A673 (cell line): ENCODE data around the gene EHD1. TPM values are rescaled to one million over a fixed set of nuclear protein-coding genes. Genes with fewer than 3 reads are reported as not detected.
"Not testable (repeated sequence)": the region's sequence is repeated elsewhere in the genome, so short reads cannot be mapped to it uniquely, and the experiment has no call there.

Experiments
- BruUV-seq: library from RNA; stranded (reverse); fragments of 400-500 nt; replicated peaks from 2 replicates; lab custom pipeline; 2021; lab: Mats Ljungman, UMichigan
- CTCF ChIA-PET: fragments of 300-600 bp; sonication (Branson Sonifier 250); formaldehyde crosslinking; loops from one replicate; lab custom pipeline; 2022; ENCODE audit warnings: antibody characterized with exemption; lab: Charles Lee
- POLR2A ChIA-PET: fragments of 300-600 bp; sonication (Branson Sonifier 250); formaldehyde crosslinking; loops from one replicate; lab custom pipeline; 2022; ENCODE audit warnings: antibody characterized with exemption; ENCODE audit not compliant: low non-redundant PET; lab: Charles Lee
- DNase-seq: peaks from one replicate; pipeline ENCODE4 v3.0.0-alpha.2; 2015; ENCODE audit warnings: low spot score
- H3K27ac ChIP-seq: fragments of 200-600 bp; sonication (generic); 2 replicates; pipeline ENCODE4 v1.5.1; 2016; ENCODE audit warnings: mixed run types, low read depth, mild to moderate bottlenecking, mixed read lengths, antibody characterized with exemption, low read length; ENCODE audit not compliant: poor library complexity, severe bottlenecking
- H3K27me3 ChIP-seq: fragments of 200-600 bp; sonication (generic); replicated peaks from 2 replicates; pipeline ENCODE4 v1.6.1; 2017; ENCODE audit warnings: mixed run types, low read depth, mild to moderate bottlenecking, mixed read lengths, antibody characterized with exemption, low read length; ENCODE audit not compliant: insufficient read depth, poor library complexity
- H3K36me3 ChIP-seq: fragments of 200-600 bp; sonication (generic); 2 replicates; pipeline ENCODE4 v1.6.1; 2016; ENCODE audit warnings: mixed run types, mild to moderate bottlenecking, mixed read lengths, antibody characterized with exemption, low read length; ENCODE audit not compliant: insufficient read depth, poor library complexity, severe bottlenecking
- H3K4me1 ChIP-seq: fragments of 200-600 bp; sonication (generic); 2 replicates; pipeline ENCODE4 v1.6.1; 2017; ENCODE audit warnings: mixed run types, mild to moderate bottlenecking, mixed read lengths, antibody characterized with exemption, low read length; ENCODE audit not compliant: insufficient read depth, poor library complexity, severe bottlenecking
- H3K4me3 ChIP-seq: fragments of 200-600 bp; sonication (generic); 2 replicates; pipeline ENCODE4 v1.5.1; 2016; ENCODE audit warnings: low read depth, mixed run types, mild to moderate bottlenecking, mixed read lengths, low read length; ENCODE audit not compliant: poor library complexity, severe bottlenecking
- H3K9me3 ChIP-seq: fragments of 200-600 bp; sonication (generic); 2 replicates; pipeline ENCODE4 v1.6.1; 2016; ENCODE audit warnings: mixed run types, low read depth, mild to moderate bottlenecking, mixed read lengths, antibody characterized with exemption, low read length; ENCODE audit not compliant: poor library complexity, severe bottlenecking
- EZH2 ChIP-seq: fragments of 200-600 bp; sonication (generic); IDR thresholded peaks from 2 replicates; pipeline ENCODE4 v1.6.1; 2017; ENCODE audit warnings: borderline replicate concordance, low read depth, mild to moderate bottlenecking, mixed read lengths, antibody characterized with exemption, low read length; ENCODE audit not compliant: poor library complexity, severe bottlenecking
- intact Hi-C: fragments of 100-400 bp; cut with micrococcal nuclease; formaldehyde crosslinking; loops from one replicate; pipeline ENCODE4 v1.10.0; 2022; ENCODE audit not compliant: unreplicated experiment
- total RNA-seq: library from RNA; stranded (reverse); gene quantifications from 2 replicates; pipeline ENCODE4 v1.2.3, GENCODE V29; 2021
- TF ChIP-seq, protein P1 (sequence below): fragments of 300-800, 200-600 bp; sonication (generic); conservative IDR thresholded peaks from 2 replicates; pipeline ENCODE4 v1.5.1; 2017; ENCODE audit warnings: low read depth, mild to moderate bottlenecking, antibody characterized with exemption, low read length, moderate library complexity, mixed read lengths

The EHD1 gene
- total RNA-seq, 1 experiment from 2014 or later, result 63.1 TPM

DNA sequence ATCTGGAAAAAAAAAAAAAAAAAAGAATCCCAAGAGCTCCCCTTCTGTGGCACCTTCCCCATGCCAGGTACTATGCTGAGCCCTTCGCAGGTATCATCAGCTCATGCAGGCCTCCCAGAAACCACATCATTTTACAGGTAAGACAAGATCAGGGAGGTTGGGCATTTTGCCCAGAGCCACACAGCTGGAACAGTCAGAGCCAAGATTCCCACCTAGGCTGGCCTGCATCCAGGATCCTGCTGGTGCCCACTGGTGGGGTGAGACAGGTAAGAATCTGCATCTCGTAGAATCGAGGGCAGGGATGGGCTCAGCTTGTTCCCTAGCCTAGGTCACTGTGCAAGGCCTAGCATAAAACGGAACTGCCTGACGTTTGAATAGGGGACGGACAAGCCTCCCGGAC is 52.4 kb downstream of the EHD1 start:
- intact Hi-C loops, result no loop called here
- CTCF ChIA-PET, result no interaction called here
- POLR2A ChIA-PET, result no interaction called here
- Histone ChIP-seq H3K27ac (no peak overlapping the region), H3K4me3 (no peak overlapping the region), H3K36me3 (no peaks in the 10 kb centered on the region), H3K9me3 (no peaks in the 10 kb centered on the region), H3K27me3 (no peaks in the 10 kb centered on the region), H3K4me1 (no peaks in the 10 kb centered on the region)
- TF ChIP-seq, protein P1, sequence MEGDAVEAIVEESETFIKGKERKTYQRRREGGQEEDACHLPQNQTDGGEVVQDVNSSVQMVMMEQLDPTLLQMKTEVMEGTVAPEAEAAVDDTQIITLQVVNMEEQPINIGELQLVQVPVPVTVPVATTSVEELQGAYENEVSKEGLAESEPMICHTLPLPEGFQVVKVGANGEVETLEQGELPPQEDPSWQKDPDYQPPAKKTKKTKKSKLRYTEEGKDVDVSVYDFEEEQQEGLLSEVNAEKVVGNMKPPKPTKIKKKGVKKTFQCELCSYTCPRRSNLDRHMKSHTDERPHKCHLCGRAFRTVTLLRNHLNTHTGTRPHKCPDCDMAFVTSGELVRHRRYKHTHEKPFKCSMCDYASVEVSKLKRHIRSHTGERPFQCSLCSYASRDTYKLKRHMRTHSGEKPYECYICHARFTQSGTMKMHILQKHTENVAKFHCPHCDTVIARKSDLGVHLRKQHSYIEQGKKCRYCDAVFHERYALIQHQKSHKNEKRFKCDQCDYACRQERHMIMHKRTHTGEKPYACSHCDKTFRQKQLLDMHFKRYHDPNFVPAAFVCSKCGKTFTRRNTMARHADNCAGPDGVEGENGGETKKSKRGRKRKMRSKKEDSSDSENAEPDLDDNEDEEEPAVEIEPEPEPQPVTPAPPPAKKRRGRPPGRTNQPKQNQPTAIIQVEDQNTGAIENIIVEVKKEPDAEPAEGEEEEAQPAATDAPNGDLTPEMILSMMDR, result no peak
- TF ChIP-seq EZH2, result no peak
- BruUV-seq, result no TSS peak
- no peak for DNase-seq

DNA sequence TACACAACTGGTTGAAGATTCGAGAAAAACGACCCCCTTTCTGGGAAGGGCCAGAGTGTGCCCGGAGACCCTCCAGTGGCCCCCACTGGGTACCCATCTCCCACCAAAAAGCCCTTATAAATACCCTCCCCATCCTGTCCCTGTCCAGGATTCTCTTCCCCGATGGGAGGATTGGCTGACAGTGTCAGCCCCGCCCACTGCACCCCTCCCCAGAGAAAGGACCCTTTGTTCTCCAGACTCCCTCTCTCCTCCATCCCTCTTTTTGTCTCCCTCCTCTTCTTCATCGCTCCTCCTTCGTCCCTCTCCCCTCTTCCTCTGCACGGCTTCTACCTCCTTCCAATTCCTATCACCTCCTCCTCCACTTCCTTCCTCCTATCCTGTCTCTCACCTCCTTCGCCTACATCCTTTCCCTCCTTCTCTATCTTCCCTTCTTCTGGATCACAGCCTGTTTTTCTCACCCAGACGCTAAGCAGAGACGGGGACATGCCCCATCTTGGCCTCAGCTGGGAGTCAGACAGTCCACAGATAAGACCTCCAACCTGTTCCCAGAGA is 54.8 kb downstream of the EHD1 start:
- Histone ChIP-seq H3K27me3 (no peaks in the 10 kb centered on the region), H3K4me3 (no peak overlapping the region), H3K9me3 (no peaks in the 10 kb centered on the region), H3K27ac (no peak overlapping the region), H3K4me1 (no peaks in the 10 kb centered on the region), H3K36me3 (no peaks in the 10 kb centered on the region)
- intact Hi-C loops, result no loop called here
- ChIA-PET POLR2A (no interaction called here), CTCF (no interaction called here)
- no peak for TF ChIP-seq EZH2
- TF ChIP-seq, protein P1, result no peak
- no peak for DNase-seq
- no TSS peak for BruUV-seq

DNA sequence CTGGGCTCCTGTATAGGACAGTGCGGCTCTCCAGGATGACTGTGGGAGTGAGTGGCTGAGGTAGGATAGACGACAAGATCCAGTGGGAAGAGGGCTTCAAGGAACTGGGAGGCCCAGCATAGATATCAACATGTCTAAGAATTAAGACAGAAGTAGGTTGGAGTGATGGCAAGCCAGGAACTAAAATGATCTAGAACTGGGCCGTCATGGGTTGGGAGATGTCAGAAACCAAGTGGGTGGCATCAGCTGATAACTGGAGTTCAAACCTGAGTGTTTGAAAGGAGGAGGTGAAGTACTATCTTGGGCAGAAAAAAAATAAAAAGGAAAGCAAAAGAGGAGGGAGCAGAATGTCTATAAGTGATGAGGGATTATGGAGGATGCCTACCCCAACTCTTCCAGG is 60.9 kb downstream of the EHD1 start:
- H3K4me1 ChIP-seq, result no peaks in the 10 kb centered on the region
- intact Hi-C loops, result no loop called here
- no peaks in the 10 kb centered on the region for H3K9me3 ChIP-seq
- TF ChIP-seq, protein P1, result no peak
- TF ChIP-seq EZH2, result no peak
- H3K36me3 ChIP-seq, result no peaks in the 10 kb centered on the region
- POLR2A ChIA-PET, result no interaction called here
- no peaks in the 10 kb centered on the region for H3K27me3 ChIP-seq
- no peak for DNase-seq
- H3K27ac ChIP-seq, result no peak overlapping the region
- no TSS peak for BruUV-seq
- CTCF ChIA-PET, result no interaction called here
- no peak overlapping the region for H3K4me3 ChIP-seq

DNA sequence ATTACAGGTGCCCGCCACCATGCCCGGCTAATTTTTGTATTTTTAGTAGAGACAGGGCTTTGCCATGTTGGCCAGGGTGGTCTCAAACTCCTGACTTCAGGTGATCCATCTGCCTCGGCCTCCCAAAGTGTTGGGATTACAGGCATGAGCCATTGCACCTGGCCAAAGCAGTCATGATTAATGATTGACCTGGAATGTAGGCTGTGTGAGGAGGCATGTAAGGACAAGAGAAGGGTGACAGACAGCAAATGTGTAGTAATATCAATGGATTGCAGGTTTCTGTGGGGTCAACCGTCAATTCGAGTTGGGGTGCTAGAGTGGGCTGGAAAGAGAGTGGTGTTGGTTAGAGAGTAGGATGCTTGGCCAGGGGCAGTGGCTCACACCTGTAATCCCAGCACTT is 63.0 kb downstream of the EHD1 start:
- H3K4me3 ChIP-seq, intact Hi-C loops, CTCF ChIA-PET, DNase-seq, BruUV-seq, H3K36me3 ChIP-seq, H3K27ac ChIP-seq, H3K4me1 ChIP-seq, H3K9me3 ChIP-seq, H3K27me3 ChIP-seq, POLR2A ChIA-PET: not testable (repeated sequence)
